ELF-1 (cell line): Measurements from ENCODE around the gene POLR2B.
"Not testable (repeated sequence)": the region's sequence is repeated elsewhere in the genome, so short reads cannot be mapped to it uniquely, and the experiment has no call there.

Experiments
- DNase-seq: peaks from one replicate; pipeline ENCODE4 v3.0.0-alpha.2; 2016; ENCODE audit warnings: low read depth, low spot score

POLR2B gene

DNA sequence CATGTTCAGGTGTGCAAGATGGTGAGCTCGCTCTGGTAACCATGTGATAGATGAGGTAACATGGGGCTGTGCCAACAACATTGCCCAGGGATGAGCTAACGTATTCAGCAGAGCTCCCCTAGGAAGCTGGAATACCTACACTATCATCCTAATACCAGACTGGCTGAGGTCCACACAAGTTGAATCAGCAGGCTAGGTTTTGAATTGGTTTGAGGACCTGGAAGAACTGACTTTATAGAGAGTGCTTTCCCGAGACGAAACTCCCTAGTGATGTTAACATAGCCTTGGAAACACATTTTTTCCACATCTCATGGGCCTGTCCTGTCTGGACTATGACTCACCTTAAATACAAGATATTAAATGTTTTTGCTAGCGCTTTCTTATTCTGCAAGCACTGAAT lies 74.8 kb downstream of the POLR2B start:
- DNase-seq, result no peak

- DNase-seq, result peak; percentile 90
Observed at GRCh38 chr4:57055886-57056285, 77.2 kb downstream of the POLR2B start.

GRCh38 chr4:57059890-57060716 lies 81.4 kb downstream of the POLR2B start:
- no peak for DNase-seq

DNA sequence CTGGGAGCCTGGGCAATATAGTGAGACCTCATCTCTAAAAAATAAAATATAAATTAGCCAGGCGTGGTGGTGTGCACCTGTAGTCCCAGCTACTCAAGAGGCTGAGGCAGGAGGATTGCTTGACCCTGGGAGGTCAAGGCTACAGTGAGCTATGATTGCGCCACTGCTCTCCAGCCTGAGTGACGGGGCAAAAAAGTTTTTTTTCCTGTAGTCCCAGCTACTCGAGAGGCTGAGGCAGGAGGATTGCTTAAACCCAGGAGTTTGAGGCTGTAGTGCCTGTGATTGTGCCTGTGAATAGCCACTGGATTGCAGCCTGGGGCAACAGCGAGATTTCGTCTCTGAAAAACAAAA lies 82.0 kb downstream of the POLR2B start:
- DNase-seq, result not testable (repeated sequence)

GRCh38 chr4:57061395-57061794 lies 82.7 kb downstream of the POLR2B start:
- no peak for DNase-seq

GRCh38 chr4:57063518-57063917 lies 84.8 kb downstream of the POLR2B start:
- no peak for DNase-seq

- DNase-seq, result no peak
Observed at GRCh38 chr4:57064120-57064519, 85.4 kb downstream of the POLR2B start.

GRCh38 chr4:57064811-57065711 lies 86.4 kb downstream of the POLR2B start:
- DNase-seq, result no peak

DNA sequence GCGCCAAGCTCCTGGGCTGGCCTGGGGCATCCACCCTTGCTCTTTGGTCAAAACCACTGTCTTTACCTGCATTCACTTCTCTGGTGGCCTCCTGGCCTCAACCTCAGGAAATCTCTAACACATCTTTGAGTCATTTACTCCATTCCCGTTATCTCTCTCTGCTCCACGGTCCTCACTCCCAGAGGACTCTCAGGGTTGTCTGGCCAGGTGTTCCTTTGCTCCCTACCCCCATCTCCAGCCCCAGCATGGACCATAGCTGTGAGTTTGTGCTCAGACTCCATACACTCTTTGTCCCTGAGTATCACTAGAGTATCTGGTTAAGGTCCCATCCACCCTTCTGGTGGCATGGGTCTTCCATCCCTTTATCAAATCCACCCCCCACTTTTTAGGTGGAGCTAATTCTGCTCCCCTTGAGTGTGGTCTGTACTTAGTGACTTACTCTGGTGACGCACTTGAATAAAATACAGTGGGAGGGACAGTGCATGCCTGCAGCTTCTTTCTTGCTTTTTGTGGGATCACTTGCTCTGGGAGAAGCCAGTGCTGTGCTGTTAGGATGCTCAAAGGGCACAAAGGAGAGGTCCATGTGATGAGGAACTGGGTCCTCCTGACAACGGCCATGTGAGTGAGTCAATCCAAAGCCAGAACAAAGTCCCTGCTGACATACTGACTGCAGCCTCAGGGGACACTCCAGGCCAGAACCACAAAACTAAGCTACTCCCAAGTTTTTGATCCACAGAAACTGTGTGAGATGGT lies 87.2 kb downstream of the POLR2B start:
- no peak for DNase-seq

DNA sequence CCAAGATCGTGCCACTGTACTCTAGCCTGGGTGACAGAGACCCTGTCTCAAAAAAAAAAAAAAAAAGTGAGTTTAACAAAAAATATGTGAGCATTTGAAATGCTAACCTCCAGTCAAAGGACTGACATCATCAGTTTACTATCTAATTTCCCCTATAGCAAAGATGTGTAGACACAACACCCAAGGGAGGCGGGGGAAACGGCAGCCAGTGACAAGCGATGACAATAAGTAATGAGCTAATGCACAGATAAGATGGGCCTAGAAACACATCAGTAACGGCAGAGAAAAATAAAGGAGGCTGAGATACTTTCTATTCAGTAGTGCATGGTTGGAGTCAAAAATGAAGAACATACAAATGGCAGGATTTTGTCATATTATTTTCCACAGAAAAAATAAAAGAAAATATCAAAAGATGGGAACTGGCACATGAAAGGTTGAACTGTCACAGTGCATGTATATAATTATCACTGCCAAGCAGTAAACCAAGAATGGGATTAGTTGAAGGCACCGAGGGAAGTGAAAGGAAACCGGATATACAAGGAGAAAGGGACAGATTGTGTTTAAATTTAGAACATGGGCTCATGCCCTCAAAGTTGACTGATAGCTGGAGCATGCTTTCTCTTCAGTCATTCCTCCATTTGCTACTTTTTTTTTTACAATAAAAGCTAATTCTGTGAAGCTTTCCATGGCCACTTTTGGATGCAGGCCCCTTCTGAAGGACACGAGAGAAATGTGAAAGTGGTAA lies 89.7 kb downstream of the POLR2B start:
- DNase-seq, result no peak

GRCh38 chr4:57070461-57070860 lies 91.8 kb downstream of the POLR2B start:
- no peak for DNase-seq

GRCh38 chr4:57071326-57071725 lies 92.6 kb downstream of the POLR2B start:
- no peak for DNase-seq

DNA sequence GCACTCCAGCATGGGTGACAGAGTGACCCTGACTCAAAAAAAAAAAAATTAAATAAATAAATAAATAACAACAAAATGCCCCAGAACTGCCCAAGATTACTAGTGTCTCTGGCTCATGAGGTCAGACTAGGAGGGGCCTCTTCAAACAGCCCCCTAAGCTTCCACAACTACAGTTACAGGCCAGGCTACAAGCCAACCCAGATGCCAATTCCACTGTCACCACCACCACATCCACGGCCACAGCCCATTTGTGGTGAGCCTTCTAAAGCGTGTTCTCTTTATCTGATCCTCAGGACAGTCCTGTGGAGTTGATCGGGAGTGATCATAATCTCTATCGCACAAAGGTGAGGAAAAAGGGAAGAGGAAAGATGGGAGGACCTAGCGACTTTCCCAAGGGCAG lies 94.9 kb downstream of the POLR2B start:
- no peak for DNase-seq

DNA sequence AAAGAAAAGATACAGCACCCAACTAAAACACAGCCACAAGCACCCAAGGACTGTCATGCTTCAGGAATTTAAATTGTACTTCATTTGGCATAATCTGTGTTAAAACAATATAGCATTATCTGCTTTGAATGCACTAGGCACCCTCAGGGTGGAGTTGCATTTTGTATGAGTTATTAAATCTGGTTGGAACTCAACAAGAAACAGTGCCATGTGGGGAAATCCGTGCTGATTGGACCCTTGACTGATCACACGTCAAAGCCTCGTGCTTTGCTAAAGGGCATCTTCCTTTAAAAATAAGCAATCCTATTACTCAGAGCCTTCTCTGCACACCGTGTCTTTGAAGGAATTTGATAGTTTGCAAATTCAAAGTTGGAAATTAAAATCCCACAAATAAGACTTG lies 96.0 kb downstream of the POLR2B start:
- DNase-seq, result no peak

DNA sequence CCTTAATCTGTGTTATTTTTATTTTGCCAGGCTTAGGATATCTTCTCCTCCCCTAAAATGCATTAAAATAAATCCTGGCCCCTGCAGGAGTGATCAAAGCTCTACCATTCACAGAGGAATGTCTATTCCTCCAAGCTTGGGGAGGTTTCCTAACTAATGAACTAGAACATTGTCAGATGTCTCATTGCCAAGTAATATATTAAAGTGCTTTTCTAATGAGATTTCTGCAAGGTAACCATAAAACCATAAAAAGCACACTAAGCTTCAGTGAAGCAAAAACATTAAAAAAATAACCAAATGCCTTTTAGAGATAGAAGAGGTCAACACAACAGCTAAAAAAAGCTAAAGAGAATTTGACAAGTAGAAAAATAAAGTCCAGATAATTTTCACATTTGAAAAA lies 96.7 kb downstream of the POLR2B start:
- DNase-seq, result no peak

DNA sequence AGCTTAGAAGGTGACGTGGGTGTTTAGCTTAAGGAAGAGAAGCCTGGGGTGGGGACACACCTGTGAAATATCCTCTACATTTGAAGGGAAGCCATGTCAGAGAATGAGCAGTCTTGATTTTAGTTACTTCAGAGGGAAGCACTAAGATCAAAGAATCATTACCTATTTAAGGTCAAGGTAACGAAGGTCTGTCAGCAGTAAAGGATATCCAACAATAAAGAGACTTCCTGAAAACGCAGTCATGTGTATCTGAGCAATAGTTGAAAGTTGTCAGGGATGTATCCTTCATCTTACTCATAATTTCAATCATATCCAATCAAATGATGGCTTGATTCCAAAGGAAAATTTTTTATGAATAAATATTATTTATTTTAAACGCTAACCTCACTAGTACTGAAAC lies 98.0 kb downstream of the POLR2B start:
- no peak for DNase-seq

GRCh38 chr4:57077550-57078343 lies 99.1 kb downstream of the POLR2B start:
- DNase-seq, result peak; percentile 72

- DNase-seq, result peak; percentile 91
Observed at GRCh38 chr4:57078685-57079521, 100.2 kb downstream of the POLR2B start.
